Naive B cell (primary cell): Measurements from ENCODE around the gene ADCY3. TPM values are rescaled to one million over a fixed set of nuclear protein-coding genes. Genes with fewer than 3 reads are reported as not detected.

Experiments used
- ATAC-seq, 2 donors: fragments of 150-1000 bp; cut with Tn5 transposase; 2 replicates each; pipeline ENCODE4 v1.10.0; 2021; ENCODE audit warnings: low read depth in 2 of 2, mild to moderate bottlenecking in 2 of 2, moderate library complexity in 2 of 2
- DNase-seq: peaks from one replicate; pipeline ENCODE4 v3.0.0; 2022
- H3K27ac Mint-ChIP-seq, 6 donors: one replicate each; pipeline ENCODE4 v1.8.0; 2020 to 2022; ENCODE audit warnings: mild to moderate bottlenecking in 6 of 6, mixed read lengths in 6 of 6, moderate library complexity in 5 of 6, inconsistent platforms in 2 of 6
- H3K27me3 Mint-ChIP-seq, 3 donors: one replicate each; pipeline ENCODE4 v1.8.0; 2021 to 2022; ENCODE audit warnings: mixed read lengths in 3 of 3, mild to moderate bottlenecking in 1 of 3
- H3K36me3 Mint-ChIP-seq, 2 donors: one replicate each; pipeline ENCODE4 v1.8.0; 2020 to 2022; ENCODE audit warnings: mixed read lengths in 2 of 2, inconsistent platforms in 1 of 2, mild to moderate bottlenecking in 1 of 2
- H3K4me1 Mint-ChIP-seq, 3 donors: one replicate each; pipeline ENCODE4 v1.8.0; 2020 to 2022; ENCODE audit warnings: mixed read lengths in 3 of 3, inconsistent platforms in 1 of 3, mild to moderate bottlenecking in 1 of 3, moderate library complexity in 1 of 3
- H3K4me3 Mint-ChIP-seq, 8 donors: one replicate each; pipeline ENCODE4 v1.8.0; 2020 to 2022; ENCODE audit warnings: mild to moderate bottlenecking in 8 of 8, mixed read lengths in 8 of 8, moderate library complexity in 8 of 8, inconsistent platforms in 2 of 8
- H3K9me3 Mint-ChIP-seq, 7 donors: one replicate each; pipeline ENCODE4 v1.8.0; 2020 to 2022; ENCODE audit warnings: mixed read lengths in 7 of 7, mild to moderate bottlenecking in 5 of 7, inconsistent platforms in 2 of 7, moderate library complexity in 1 of 7
- polyA plus RNA-seq, 6 donors: library from polyadenylated mRNA; unstranded; fragments of 300-500 nt; fragmentation: Illumina TruSeq; gene quantifications; one replicate each; pipeline ENCODE4 v1.2.3, GENCODE V29; 2021; ENCODE audit warnings: low read depth in 6 of 6

The ADCY3 gene
- polyA plus RNA-seq, 6 donors from 2014 or later, result 13.3 to 29.8 (median 20.7) TPM

DNA sequence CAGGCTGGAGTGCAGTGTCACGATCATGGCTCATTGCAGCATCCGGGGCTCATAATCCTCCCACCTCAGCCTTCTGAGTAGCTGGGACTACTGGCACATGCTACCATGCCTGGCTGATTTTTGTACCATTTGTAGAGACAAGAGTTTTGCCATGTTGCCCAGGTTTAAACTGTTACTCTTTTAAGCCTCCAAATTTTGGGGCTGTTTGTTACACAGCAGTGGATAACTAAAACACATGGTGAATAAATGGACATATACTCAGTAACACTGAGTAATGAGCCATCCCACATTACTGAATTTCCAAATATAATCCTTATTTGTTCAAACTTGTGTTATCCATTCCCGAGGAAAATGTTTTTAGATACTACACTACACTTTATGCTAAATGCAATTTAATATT, 9.8 kb downstream of the ADCY3 start:
- H3K9me3 Mint-ChIP-seq, result peaks cover 0 to 7% (median 2%) of the 10 kb centered on the region in 7 donors
- DNase-seq, result no peak
- H3K4me3 Mint-ChIP-seq, result no peak overlapping the region

DNA sequence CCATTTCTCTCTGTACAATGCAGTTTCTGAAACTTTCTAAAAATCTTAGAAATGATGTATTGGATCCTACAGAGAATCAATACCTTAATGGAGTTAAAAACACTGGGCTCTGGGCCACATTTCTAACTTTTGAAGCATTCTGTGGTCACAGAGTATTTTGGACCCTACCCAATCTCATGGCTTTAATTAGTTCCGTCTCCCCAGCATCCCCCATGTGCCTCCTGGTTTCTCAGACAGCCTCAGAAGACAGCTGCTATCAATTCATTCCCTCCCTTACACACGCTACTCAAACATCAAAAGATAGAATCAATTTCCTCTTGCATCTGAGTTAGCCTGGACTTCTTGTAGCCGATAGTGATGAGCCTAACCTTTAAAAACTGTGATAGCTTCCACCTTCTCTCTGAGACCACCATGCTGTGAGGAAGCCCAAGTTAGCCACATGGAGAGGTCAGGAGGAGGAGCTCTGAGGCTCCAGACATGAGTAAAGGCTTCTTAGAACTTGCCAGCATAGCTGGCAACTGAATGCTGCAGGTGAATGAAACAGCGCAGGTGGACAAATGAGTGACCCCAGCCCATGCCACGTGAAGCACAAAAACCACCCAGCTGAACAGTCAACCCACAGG, 10.4 kb downstream of the ADCY3 start:
- Mint-ChIP-seq H3K27me3 (no peaks in the 10 kb centered on the region), H3K27ac (no peak overlapping the region), H3K4me1 (peaks cover 0 to 4% (median under 1%) of the 10 kb centered on the region in 3 donors)

More for the DNA sequence above, 9.8 kb downstream of the ADCY3 start:
- no peaks in the 10 kb centered on the region for H3K27me3 Mint-ChIP-seq
- ATAC-seq, result no peak
- H3K36me3 Mint-ChIP-seq, result peaks cover 0 to 7% of the 10 kb centered on the region in 2 donors
- no peak overlapping the region for H3K27ac Mint-ChIP-seq
- H3K4me1 Mint-ChIP-seq, result peaks cover 0 to 5% (median 4%) of the 10 kb centered on the region in 3 donors

DNA sequence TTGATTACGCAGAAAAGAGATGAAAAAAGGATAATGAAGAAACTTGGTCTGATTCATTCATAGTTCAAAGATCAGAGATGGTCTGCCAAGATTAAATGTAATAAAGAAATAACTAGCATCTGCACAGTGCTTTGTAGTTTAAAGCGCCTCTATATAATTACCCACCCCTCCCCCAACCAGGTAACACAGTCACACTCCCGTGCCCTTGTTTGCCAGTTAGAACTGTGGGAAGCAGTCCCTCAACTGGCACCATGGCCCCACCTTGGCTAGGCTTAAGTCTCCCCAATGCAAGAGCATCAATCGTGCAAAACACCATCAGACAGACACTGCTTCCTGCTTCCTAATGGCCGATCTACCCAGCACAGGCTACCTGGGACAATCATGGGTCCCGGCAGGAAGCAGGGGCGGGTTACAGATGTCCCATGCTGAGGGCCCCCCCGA, 11.6 kb downstream of the ADCY3 start:
- Mint-ChIP-seq H3K9me3 (peaks cover 0 to 7% (median 2%) of the 10 kb centered on the region in 7 donors), H3K27me3 (no peaks in the 10 kb centered on the region), H3K4me3 (no peak overlapping the region), H3K27ac (no peak overlapping the region), H3K4me1 (peaks cover 0 to 4% (median 0%) of the 10 kb centered on the region in 3 donors), H3K36me3 (peaks cover 0 to 7% of the 10 kb centered on the region in 2 donors)
- ATAC-seq (no peak), DNase-seq (no peak)

More for the DNA sequence above, 10.4 kb downstream of the ADCY3 start:
- Mint-ChIP-seq H3K36me3 (peaks cover 0 to 7% of the 10 kb centered on the region in 2 donors), H3K4me3 (no peak overlapping the region), H3K9me3 (peaks cover 0 to 7% (median 2%) of the 10 kb centered on the region in 7 donors)
- no peak for DNase-seq
- no peak for ATAC-seq

DNA sequence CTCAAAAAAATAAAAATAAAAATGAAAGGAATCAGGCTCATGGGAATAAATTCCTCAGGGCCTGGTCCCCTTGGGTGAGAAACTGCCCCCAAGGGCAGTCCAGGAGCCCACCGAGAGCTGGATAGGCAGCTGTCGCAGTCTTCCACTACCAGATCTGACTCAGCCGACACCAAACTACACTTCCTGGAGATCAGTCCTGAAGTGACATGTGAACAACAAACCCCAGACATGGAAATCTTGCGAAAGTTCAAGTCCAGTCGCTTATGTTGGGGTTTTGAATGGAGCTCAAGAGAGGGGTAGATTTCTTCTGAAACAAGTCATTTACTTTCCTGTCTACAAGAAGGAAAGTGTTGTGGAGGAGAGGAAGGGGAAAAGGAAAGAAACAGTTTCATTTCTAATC, 12.9 kb downstream of the ADCY3 start:
- no peaks in the 10 kb centered on the region for H3K27me3 Mint-ChIP-seq
- ATAC-seq (no peak), DNase-seq (no peak)
- H3K4me3 Mint-ChIP-seq, result no peak overlapping the region
- no peak overlapping the region for H3K27ac Mint-ChIP-seq
- H3K4me1 Mint-ChIP-seq, result no peaks in the 10 kb centered on the region
- H3K9me3 Mint-ChIP-seq, result peaks cover 0 to 7% (median 2%) of the 10 kb centered on the region in 7 donors
- H3K36me3 Mint-ChIP-seq, result peaks cover 0 to 7% of the 10 kb centered on the region in 2 donors

DNA sequence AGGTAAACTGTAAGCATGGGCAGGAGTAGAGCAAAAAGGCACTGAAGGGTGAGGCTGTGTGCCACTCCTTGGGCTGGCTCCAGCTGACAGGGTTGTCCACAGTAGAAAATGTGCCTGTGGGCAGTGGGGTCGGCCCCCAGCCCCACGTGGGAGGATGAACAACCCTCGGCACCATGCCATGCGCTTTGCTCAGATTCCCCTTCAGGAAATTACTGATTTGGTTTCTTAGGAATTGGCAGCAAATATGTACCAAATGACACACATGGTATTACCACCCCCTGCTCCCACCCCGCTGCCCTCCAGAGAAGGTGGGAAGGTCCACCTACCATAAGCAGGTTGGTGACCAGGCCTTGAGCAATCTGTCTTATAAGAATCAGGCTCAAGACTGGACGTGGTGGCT, 13.6 kb downstream of the ADCY3 start:
- Mint-ChIP-seq H3K27ac (no peak overlapping the region), H3K4me3 (no peak overlapping the region), H3K36me3 (peaks cover 0 to 7% of the 10 kb centered on the region in 2 donors), H3K9me3 (peaks cover 0 to 7% (median 2%) of the 10 kb centered on the region in 7 donors), H3K4me1 (no peaks in the 10 kb centered on the region), H3K27me3 (no peaks in the 10 kb centered on the region)
- no peak for ATAC-seq
- no peak for DNase-seq

DNA sequence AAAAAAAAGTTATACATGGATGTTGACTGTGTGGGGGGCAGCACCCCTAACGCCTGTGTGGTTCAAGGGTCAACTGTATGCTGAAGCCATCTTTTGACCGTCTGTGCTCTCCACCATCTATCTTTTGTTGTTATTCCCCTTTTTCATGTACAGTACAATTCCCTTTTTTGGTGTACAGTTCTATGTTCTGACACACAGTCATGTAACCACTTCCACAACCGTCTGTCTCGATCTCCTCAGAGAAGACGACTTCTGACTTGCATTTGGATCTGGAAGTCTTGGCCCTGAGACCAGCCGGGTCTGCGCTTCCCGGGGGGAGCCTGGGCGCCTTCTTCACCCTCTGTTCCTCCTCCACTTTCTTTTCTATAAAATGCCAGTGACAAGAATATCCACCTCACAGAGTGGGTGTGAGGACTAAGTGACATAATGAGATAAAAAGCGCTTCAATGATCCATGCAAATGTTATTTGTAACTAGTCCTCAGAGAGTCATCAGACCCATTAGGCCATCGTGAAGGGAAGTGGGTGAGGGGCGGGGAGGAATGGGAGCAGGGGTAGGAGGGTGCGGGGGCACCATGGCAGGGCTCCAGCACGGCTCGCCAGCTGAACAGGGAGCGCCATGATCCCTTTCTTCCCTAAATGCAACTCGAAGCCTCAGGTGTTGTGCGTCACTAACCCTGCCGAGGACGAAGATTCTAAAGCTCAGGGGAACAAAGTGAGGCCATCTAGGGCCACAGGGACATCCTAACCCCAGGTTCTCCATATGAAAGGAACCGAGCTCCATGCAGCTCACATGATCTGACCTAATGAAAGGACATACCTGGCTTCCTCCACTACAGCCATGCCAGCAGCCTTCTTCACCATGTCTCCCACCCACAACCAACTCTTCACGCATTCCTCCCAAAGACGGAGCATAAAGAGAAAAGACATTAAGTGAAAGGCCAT, 16.6 kb downstream of the ADCY3 start:
- ATAC-seq (no peak), DNase-seq (no peak)
- Mint-ChIP-seq H3K27me3 (no peaks in the 10 kb centered on the region), H3K9me3 (no peaks in the 10 kb centered on the region), H3K4me3 (no peak overlapping the region), H3K4me1 (no peaks in the 10 kb centered on the region), H3K36me3 (peaks cover 0 to 8% of the 10 kb centered on the region in 2 donors), H3K27ac (peak overlapping the region in 2 of 6 donors; percentile 4 to 5)

DNA sequence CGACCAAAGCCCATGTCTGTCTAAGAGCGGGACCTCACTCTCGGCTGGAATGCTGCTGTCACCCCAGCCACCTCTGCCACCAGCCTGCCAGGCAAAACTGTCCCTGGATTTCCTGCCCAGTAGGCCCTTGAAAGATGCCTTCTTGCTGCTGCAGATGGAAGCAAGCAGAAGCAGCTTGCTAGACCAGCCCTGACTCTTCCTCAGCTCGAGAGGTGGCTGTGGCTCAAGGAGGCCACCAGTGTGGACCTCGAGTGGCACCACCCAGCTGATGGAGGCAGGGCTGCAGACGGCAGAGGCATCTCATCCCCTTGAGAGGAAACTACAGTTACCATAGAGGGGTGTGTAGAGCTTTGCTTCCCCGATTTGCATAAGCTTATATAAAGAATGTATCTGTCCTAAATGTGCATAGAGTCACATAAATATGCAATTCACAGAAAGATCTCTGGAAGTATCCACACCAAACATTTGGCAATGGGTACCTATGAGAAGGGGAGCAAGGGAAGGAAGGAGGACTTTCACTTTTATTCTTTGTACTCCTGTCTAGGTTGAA, 20.6 kb downstream of the ADCY3 start:
- peak overlapping the region in 2 of 6 donors; percentile 21 to 87 for H3K27ac Mint-ChIP-seq
- H3K36me3 Mint-ChIP-seq, result peaks cover 16 to 47% of the 10 kb centered on the region in 2 donors
- no peak overlapping the region for H3K4me3 Mint-ChIP-seq
- no peaks in the 10 kb centered on the region for H3K4me1 Mint-ChIP-seq
- peaks cover 12 to 32% (median 24%) of the 10 kb centered on the region in 7 donors for H3K9me3 Mint-ChIP-seq
- ATAC-seq (no peak), DNase-seq (no peak)
- no peaks in the 10 kb centered on the region for H3K27me3 Mint-ChIP-seq

DNA sequence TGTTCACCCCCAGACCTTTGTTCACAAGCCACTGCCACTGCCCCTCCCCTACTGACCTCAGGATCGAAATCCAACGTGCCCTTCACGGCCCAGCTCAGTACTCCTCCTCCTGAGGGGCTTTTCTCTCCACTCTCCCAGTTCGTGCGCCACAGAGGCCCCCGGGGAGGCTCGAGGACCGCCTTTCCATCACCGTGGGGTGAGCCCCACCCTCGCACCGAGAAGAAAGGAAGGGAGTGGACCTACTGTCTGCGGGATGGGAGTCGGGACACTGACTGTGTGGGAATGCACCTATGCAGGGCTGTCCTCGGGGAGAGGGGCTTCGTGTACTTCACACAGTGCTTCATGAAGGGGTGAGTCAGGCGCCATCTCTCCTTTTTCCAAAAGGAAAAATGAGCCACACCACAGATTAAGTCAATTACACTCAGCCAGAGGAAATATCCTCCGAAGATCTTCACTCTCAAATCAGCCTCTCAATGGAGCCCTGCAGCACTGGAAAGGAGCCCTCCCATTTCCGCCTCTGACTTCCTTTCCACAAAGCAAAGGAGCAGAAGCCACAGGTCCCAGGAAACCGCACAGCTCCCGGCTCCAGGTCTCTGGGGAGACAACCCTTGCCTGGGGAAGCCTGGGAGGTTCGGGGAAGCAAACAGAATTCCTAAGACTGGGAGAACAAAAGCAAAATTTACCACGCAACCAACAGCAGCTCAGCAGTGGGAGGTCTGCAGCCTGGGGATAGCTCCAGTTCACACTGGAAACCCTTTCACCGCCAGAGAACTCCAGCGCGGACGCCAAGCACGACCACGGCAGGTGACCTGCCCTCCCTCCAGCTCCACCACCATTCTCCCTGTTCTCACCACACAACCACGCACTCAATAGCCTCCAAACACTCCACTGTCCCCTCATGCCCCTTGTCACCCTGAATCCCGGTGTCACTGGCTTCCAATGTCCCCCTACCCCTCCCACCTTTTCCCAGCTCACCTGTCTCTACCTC, 21.6 kb downstream of the ADCY3 start:
- Mint-ChIP-seq H3K9me3 (peaks cover 14 to 38% (median 31%) of the 10 kb centered on the region in 7 donors), H3K36me3 (peaks cover 16 to 56% of the 10 kb centered on the region in 2 donors), H3K27me3 (no peaks in the 10 kb centered on the region), H3K4me3 (no peak overlapping the region), H3K4me1 (no peaks in the 10 kb centered on the region), H3K27ac (peak overlapping the region in 1 of 6 donors; percentile 21)
- no peak for DNase-seq
- ATAC-seq, result no peak

DNA sequence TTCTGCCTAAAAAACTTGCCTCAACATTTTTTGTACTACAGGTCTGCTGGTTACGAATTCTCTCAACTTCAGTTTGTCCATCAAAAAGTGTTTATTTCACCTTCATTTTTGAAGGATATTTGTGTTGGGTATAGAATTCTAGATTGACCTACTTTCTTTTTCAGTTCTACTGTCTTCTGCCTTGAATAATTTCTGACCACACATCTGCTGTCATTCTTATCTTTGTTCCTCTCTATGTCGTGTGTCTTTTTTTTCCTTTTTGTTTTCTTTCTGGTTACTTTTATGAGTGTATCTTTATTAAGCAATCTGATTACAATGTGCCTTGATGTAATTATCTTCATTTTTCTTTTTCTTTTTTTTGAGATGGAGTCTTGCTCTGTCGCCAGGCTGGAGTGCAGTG, 25.3 kb downstream of the ADCY3 start:
- H3K9me3 Mint-ChIP-seq, result peaks cover 14 to 39% (median 31%) of the 10 kb centered on the region in 7 donors
- no peak for DNase-seq
- peaks cover 16 to 56% of the 10 kb centered on the region in 2 donors for H3K36me3 Mint-ChIP-seq
- ATAC-seq, result no peak
- no peaks in the 10 kb centered on the region for H3K4me1 Mint-ChIP-seq
- H3K4me3 Mint-ChIP-seq, result peak overlapping the region in 1 of 8 donors; percentile 40
- no peak overlapping the region for H3K27ac Mint-ChIP-seq
- H3K27me3 Mint-ChIP-seq, result no peaks in the 10 kb centered on the region

DNA sequence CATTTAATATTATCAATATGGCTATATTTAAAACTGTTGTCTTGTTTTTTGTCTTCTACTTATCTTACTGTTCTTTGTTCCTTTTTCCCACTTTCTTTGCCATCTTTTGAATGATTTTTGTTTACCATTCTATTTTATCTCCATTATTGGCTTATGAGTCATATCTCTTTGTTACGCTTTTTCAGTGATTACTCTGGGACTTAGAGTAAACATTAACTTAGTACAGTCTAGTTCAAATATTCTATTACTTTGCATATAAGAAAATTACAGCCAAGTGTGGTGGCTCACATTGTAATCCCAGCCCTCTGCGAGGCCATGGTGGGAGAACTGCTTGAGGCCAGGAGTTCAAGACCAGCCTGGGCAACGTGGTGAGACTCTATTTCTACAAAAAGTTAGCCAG, 26.1 kb downstream of the ADCY3 start:
- no peaks in the 10 kb centered on the region for H3K4me1 Mint-ChIP-seq
- no peaks in the 10 kb centered on the region for H3K27me3 Mint-ChIP-seq
- H3K9me3 Mint-ChIP-seq, result peaks cover 14 to 39% (median 31%) of the 10 kb centered on the region in 7 donors
- no peak overlapping the region for H3K27ac Mint-ChIP-seq
- H3K36me3 Mint-ChIP-seq, result peaks cover 16 to 50% of the 10 kb centered on the region in 2 donors
- H3K4me3 Mint-ChIP-seq, result no peak overlapping the region
- DNase-seq (no peak), ATAC-seq (no peak)

DNA sequence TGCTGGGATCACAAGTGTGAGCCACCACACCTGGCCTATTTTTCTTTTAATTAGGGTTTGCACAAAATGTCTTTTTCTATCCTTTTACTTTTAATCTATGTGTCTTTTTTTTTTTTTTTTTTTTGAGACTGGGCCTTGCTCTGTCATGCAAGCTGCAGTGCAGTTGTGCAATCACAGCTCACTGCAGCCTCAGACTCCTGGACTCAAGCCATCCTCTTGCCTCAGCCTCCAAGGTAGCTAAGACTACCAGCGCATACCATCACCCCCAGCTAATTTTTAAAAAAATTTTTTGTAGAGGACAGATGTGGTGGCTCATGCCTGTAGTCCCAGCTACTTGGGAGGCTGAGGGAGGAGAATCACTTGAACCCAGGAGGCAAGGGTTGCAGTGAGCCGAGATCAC, 27.1 kb downstream of the ADCY3 start:
- no peak for ATAC-seq
- Mint-ChIP-seq H3K9me3 (peaks cover 14 to 39% (median 31%) of the 10 kb centered on the region in 7 donors), H3K36me3 (peaks cover 16 to 44% of the 10 kb centered on the region in 2 donors), H3K27me3 (no peaks in the 10 kb centered on the region), H3K4me1 (peaks cover 0 to 5% (median 5%) of the 10 kb centered on the region in 3 donors), H3K4me3 (no peak overlapping the region), H3K27ac (no peak overlapping the region)
- no peak for DNase-seq

DNA sequence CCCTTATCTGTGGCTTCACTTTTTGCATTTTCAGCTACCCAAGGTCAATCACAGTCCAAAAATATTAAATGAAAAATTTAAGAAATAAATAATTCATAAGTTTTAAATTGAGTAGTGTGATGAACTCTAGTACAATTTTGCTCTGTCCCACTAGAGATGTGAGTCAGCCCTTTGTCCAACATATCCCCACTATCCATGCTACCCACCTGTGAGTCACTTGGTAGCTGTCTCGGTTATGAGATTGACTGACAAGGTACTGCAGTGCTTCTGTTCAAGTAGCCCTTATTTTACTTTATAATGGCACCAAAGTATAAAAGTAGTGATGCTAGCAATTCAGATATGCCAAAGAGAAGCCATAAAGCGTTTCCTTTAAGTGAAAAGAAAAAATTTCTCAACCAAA, 28.8 kb downstream of the ADCY3 start:
- no peak for DNase-seq
- Mint-ChIP-seq H3K36me3 (peaks cover 12 to 27% of the 10 kb centered on the region in 2 donors), H3K27ac (no peak overlapping the region), H3K9me3 (peaks cover 10 to 26% (median 22%) of the 10 kb centered on the region in 7 donors), H3K27me3 (no peaks in the 10 kb centered on the region), H3K4me3 (no peak overlapping the region), H3K4me1 (peaks cover 12 to 22% (median 18%) of the 10 kb centered on the region in 3 donors)
- ATAC-seq, result no peak
